A673 (cell line): Measurements from ENCODE around the gene MRGPRF. TPM values are rescaled to one million over a fixed set of nuclear protein-coding genes. Genes with fewer than 3 reads are reported as not detected.

Experiments used
- BruUV-seq: library from RNA; stranded (reverse); fragments of 400-500 nt; replicated peaks from 2 replicates; lab custom pipeline; 2021; lab: Mats Ljungman, UMichigan
- CTCF ChIA-PET: fragments of 300-600 bp; sonication (Branson Sonifier 250); formaldehyde crosslinking; loops from one replicate; lab custom pipeline; 2022; ENCODE audit warnings: antibody characterized with exemption; lab: Charles Lee
- POLR2A ChIA-PET: fragments of 300-600 bp; sonication (Branson Sonifier 250); formaldehyde crosslinking; loops from one replicate; lab custom pipeline; 2022; ENCODE audit warnings: antibody characterized with exemption; ENCODE audit not compliant: low non-redundant PET; lab: Charles Lee
- DNase-seq: peaks from one replicate; pipeline ENCODE4 v3.0.0-alpha.2; 2015; ENCODE audit warnings: low spot score
- H3K27ac ChIP-seq: fragments of 200-600 bp; sonication (generic); 2 replicates; pipeline ENCODE4 v1.5.1; 2016; ENCODE audit warnings: mixed run types, low read depth, mild to moderate bottlenecking, mixed read lengths, antibody characterized with exemption, low read length; ENCODE audit not compliant: poor library complexity, severe bottlenecking
- H3K27me3 ChIP-seq: fragments of 200-600 bp; sonication (generic); replicated peaks from 2 replicates; pipeline ENCODE4 v1.6.1; 2017; ENCODE audit warnings: mixed run types, low read depth, mild to moderate bottlenecking, mixed read lengths, antibody characterized with exemption, low read length; ENCODE audit not compliant: insufficient read depth, poor library complexity
- H3K36me3 ChIP-seq: fragments of 200-600 bp; sonication (generic); 2 replicates; pipeline ENCODE4 v1.6.1; 2016; ENCODE audit warnings: mixed run types, mild to moderate bottlenecking, mixed read lengths, antibody characterized with exemption, low read length; ENCODE audit not compliant: insufficient read depth, poor library complexity, severe bottlenecking
- H3K4me1 ChIP-seq: fragments of 200-600 bp; sonication (generic); 2 replicates; pipeline ENCODE4 v1.6.1; 2017; ENCODE audit warnings: mixed run types, mild to moderate bottlenecking, mixed read lengths, antibody characterized with exemption, low read length; ENCODE audit not compliant: insufficient read depth, poor library complexity, severe bottlenecking
- H3K4me3 ChIP-seq: fragments of 200-600 bp; sonication (generic); 2 replicates; pipeline ENCODE4 v1.5.1; 2016; ENCODE audit warnings: low read depth, mixed run types, mild to moderate bottlenecking, mixed read lengths, low read length; ENCODE audit not compliant: poor library complexity, severe bottlenecking
- H3K9me3 ChIP-seq: fragments of 200-600 bp; sonication (generic); 2 replicates; pipeline ENCODE4 v1.6.1; 2016; ENCODE audit warnings: mixed run types, low read depth, mild to moderate bottlenecking, mixed read lengths, antibody characterized with exemption, low read length; ENCODE audit not compliant: poor library complexity, severe bottlenecking
- CTCF ChIP-seq: fragments of 300-800, 200-600 bp; sonication (generic); conservative IDR thresholded peaks from 2 replicates; pipeline ENCODE4 v1.5.1; 2017; ENCODE audit warnings: low read depth, mild to moderate bottlenecking, antibody characterized with exemption, low read length, moderate library complexity, mixed read lengths
- EZH2 ChIP-seq: fragments of 200-600 bp; sonication (generic); IDR thresholded peaks from 2 replicates; pipeline ENCODE4 v1.6.1; 2017; ENCODE audit warnings: borderline replicate concordance, low read depth, mild to moderate bottlenecking, mixed read lengths, antibody characterized with exemption, low read length; ENCODE audit not compliant: poor library complexity, severe bottlenecking
- intact Hi-C: fragments of 100-400 bp; cut with micrococcal nuclease; formaldehyde crosslinking; loops from one replicate; pipeline ENCODE4 v1.10.0; 2022; ENCODE audit not compliant: unreplicated experiment
- total RNA-seq: library from RNA; stranded (reverse); gene quantifications from 2 replicates; pipeline ENCODE4 v1.2.3, GENCODE V29; 2021

MRGPRF gene
- total RNA-seq, 1 experiment from 2014 or later = 9.3 TPM

- DNase-seq = no peak
- Histone ChIP-seq H3K36me3 (peaks cover 13% of the 10 kb centered on the region), H3K9me3 (no peaks in the 10 kb centered on the region), H3K27ac (peak overlapping the region; percentile 62), H3K4me1 (peaks cover 13% of the 10 kb centered on the region), H3K27me3 (no peaks in the 10 kb centered on the region), H3K4me3 (no peak overlapping the region)
- no TSS peak for BruUV-seq
- ChIA-PET CTCF (interaction anchor here (0.5 kb wide), 1 partner anchor 39 kb away, joined by 4 read pairs; no protein-coding TSS in a partner anchor), POLR2A (interaction anchor here (0.6 kb wide), 1 partner anchor 98 kb away, joined by 3 read pairs; no protein-coding TSS in a partner anchor)
- no peak for TF ChIP-seq CTCF
- no peak for TF ChIP-seq EZH2
- intact Hi-C loops = no loop called here
Observed at GRCh38 chr11:69051381-69052342, 38.6 kb upstream of the MRGPRF start.

GRCh38 chr11:69050592-69051380 is 37.7 kb upstream of the MRGPRF start:
- Histone ChIP-seq H3K27me3 (no peaks in the 10 kb centered on the region), H3K4me3 (no peak overlapping the region), H3K27ac (peak overlapping the region; percentile 62), H3K9me3 (no peaks in the 10 kb centered on the region), H3K4me1 (peaks cover 13% of the 10 kb centered on the region), H3K36me3 (peaks cover 13% of the 10 kb centered on the region)
- intact Hi-C loops = no loop called here
- CTCF ChIA-PET = no interaction called here
- BruUV-seq = no TSS peak
- DNase-seq = no peak
- POLR2A ChIA-PET = no interaction called here
- no peak for TF ChIP-seq EZH2
- no peak for TF ChIP-seq CTCF

GRCh38 chr11:69049490-69049867 is 36.4 kb upstream of the MRGPRF start:
- Histone ChIP-seq H3K4me3 (peak overlapping the region; percentile 97), H3K27me3 (no peaks in the 10 kb centered on the region), H3K36me3 (peaks cover 8% of the 10 kb centered on the region), H3K9me3 (no peaks in the 10 kb centered on the region), H3K27ac (peak overlapping the region; percentile 95), H3K4me1 (peaks cover 19% of the 10 kb centered on the region)
- DNase-seq = peak; percentile 26
- intact Hi-C loops = no loop called here
- ChIA-PET POLR2A (interaction anchor here (0.7 kb wide), 1 partner anchor 68 kb away, joined by 3 read pairs; no protein-coding TSS in a partner anchor), CTCF (no interaction called here)
- BruUV-seq = no TSS peak
- no peak for TF ChIP-seq CTCF
- no peak for TF ChIP-seq EZH2
